ENCODE data around the gene STAB1. TPM values are rescaled to one million over a fixed set of nuclear protein-coding genes. Genes with fewer than 3 reads are reported as not detected.

Gene STAB1
- polyA plus RNA-seq, 4 donors: 2.0 to 72.1 (median 24.4) TPM

GRCh38 chr3:52498137-52499054 lies 3.3 kb downstream of the STAB1 start:
- FAIRE-seq: no peak
- H3K4me3 ChIP-seq (ENCODE audit: low read depth in 1 of 3, low read length in 3 of 3): no peak overlapping the region
- H3K27me3 ChIP-seq (ENCODE audit: control insufficient read depth in 3 of 3, insufficient read depth in 3 of 3, low read length in 3 of 3): no peaks in the 10 kb centered on the region
- H3K36me3 ChIP-seq (ENCODE audit: control insufficient read depth in 3 of 3, insufficient read depth in 2 of 3, low read depth in 1 of 3, low read length in 3 of 3): peaks cover 0 to 11% (median 0%) of the 10 kb centered on the region in 3 donors
- H3K4me1 ChIP-seq (ENCODE audit: control insufficient read depth in 3 of 3, insufficient read depth in 2 of 3, low read depth in 1 of 3, low read length in 2 of 3): no peaks in the 10 kb centered on the region
- H3K9me3 ChIP-seq (ENCODE audit: control insufficient read depth in 2 of 2, insufficient read depth in 1 of 2, low read depth in 1 of 2, low read length in 1 of 2): no peaks in the 10 kb centered on the region
- 63 to 75% (median 68%) methylated on average over 24 of the region's 24 CpGs for WGBS, 3 donors
- DNase-seq: no peak
- peak overlapping the region in 1 of 3 donors; percentile 39 for H3K27ac ChIP-seq (ENCODE audit: low read depth in 1 of 3, low read length in 2 of 3)

- DNase-seq: no peak
- FAIRE-seq: no peak
Measured at GRCh38 chr3:52501046-52501445, 5.9 kb downstream of the STAB1 start.

GRCh38 chr3:52502001-52502400 lies 6.9 kb downstream of the STAB1 start:
- 81 to 93% (median 82%) methylated on average over 11 of the region's 11 CpGs for whole genome bisulfite sequencing, 3 donors
- no peak for FAIRE-seq
- Histone ChIP-seq H3K27me3 (ENCODE audit: control insufficient read depth in 3 of 3, insufficient read depth in 3 of 3, low read length in 3 of 3) (no peaks in the 10 kb centered on the region), H3K27ac (ENCODE audit: low read depth in 1 of 3, low read length in 2 of 3) (no peak overlapping the region), H3K4me3 (ENCODE audit: low read depth in 1 of 3, low read length in 3 of 3) (no peak overlapping the region), H3K4me1 (ENCODE audit: control insufficient read depth in 3 of 3, insufficient read depth in 2 of 3, low read depth in 1 of 3, low read length in 2 of 3) (no peaks in the 10 kb centered on the region), H3K36me3 (ENCODE audit: control insufficient read depth in 3 of 3, insufficient read depth in 2 of 3, low read depth in 1 of 3, low read length in 3 of 3) (peaks cover 0 to 2% (median 0%) of the 10 kb centered on the region in 3 donors), H3K9me3 (ENCODE audit: control insufficient read depth in 2 of 2, insufficient read depth in 1 of 2, low read depth in 1 of 2, low read length in 1 of 2) (no peaks in the 10 kb centered on the region)
- DNase-seq: no peak

More at GRCh38 chr3:52501046-52501445, 5.9 kb downstream of the STAB1 start:
- H3K36me3 ChIP-seq (ENCODE audit: control insufficient read depth in 3 of 3, insufficient read depth in 2 of 3, low read depth in 1 of 3, low read length in 3 of 3): peaks cover 0 to 2% (median 0%) of the 10 kb centered on the region in 3 donors
- H3K4me1 ChIP-seq (ENCODE audit: control insufficient read depth in 3 of 3, insufficient read depth in 2 of 3, low read depth in 1 of 3, low read length in 2 of 3): no peaks in the 10 kb centered on the region
- 44 to 71% (median 58%) methylated on average over 10 to 11 of the region's 11 CpGs for WGBS, 3 donors
- H3K9me3 ChIP-seq (ENCODE audit: control insufficient read depth in 2 of 2, insufficient read depth in 1 of 2, low read depth in 1 of 2, low read length in 1 of 2): no peaks in the 10 kb centered on the region
- no peak overlapping the region for H3K4me3 ChIP-seq (ENCODE audit: low read depth in 1 of 3, low read length in 3 of 3)
- H3K27me3 ChIP-seq (ENCODE audit: control insufficient read depth in 3 of 3, insufficient read depth in 3 of 3, low read length in 3 of 3): no peaks in the 10 kb centered on the region
- no peak overlapping the region for H3K27ac ChIP-seq (ENCODE audit: low read depth in 1 of 3, low read length in 2 of 3)

GRCh38 chr3:52502808-52503350 lies 7.7 kb downstream of the STAB1 start:
- peaks cover 0 to 2% (median 0%) of the 10 kb centered on the region in 3 donors for H3K36me3 ChIP-seq (ENCODE audit: control insufficient read depth in 3 of 3, insufficient read depth in 2 of 3, low read depth in 1 of 3, low read length in 3 of 3)

GRCh38 chr3:52503788-52504424 lies 8.8 kb downstream of the STAB1 start:
- WGBS, 3 donors: 39 to 65% (median 56%) methylated on average over 23 of the region's 23 CpGs
- no peak for FAIRE-seq
- H3K36me3 ChIP-seq (ENCODE audit: control insufficient read depth in 3 of 3, insufficient read depth in 2 of 3, low read depth in 1 of 3, low read length in 3 of 3): peaks cover 0 to 4% (median 0%) of the 10 kb centered on the region in 3 donors
- no peak overlapping the region for H3K4me3 ChIP-seq (ENCODE audit: low read depth in 1 of 3, low read length in 3 of 3)
- H3K4me1 ChIP-seq (ENCODE audit: control insufficient read depth in 3 of 3, insufficient read depth in 2 of 3, low read depth in 1 of 3, low read length in 2 of 3): no peaks in the 10 kb centered on the region
- no peaks in the 10 kb centered on the region for H3K27me3 ChIP-seq (ENCODE audit: control insufficient read depth in 3 of 3, insufficient read depth in 3 of 3, low read length in 3 of 3)
- H3K27ac ChIP-seq (ENCODE audit: low read depth in 1 of 3, low read length in 2 of 3): no peak overlapping the region
- no peak for DNase-seq
- H3K9me3 ChIP-seq (ENCODE audit: control insufficient read depth in 2 of 2, insufficient read depth in 1 of 2, low read depth in 1 of 2, low read length in 1 of 2): no peaks in the 10 kb centered on the region

More at GRCh38 chr3:52502808-52503350, 7.7 kb downstream of the STAB1 start:
- Histone ChIP-seq H3K9me3 (ENCODE audit: control insufficient read depth in 2 of 2, insufficient read depth in 1 of 2, low read depth in 1 of 2, low read length in 1 of 2) (no peaks in the 10 kb centered on the region), H3K4me1 (ENCODE audit: control insufficient read depth in 3 of 3, insufficient read depth in 2 of 3, low read depth in 1 of 3, low read length in 2 of 3) (no peaks in the 10 kb centered on the region), H3K27ac (ENCODE audit: low read depth in 1 of 3, low read length in 2 of 3) (no peak overlapping the region), H3K4me3 (ENCODE audit: low read depth in 1 of 3, low read length in 3 of 3) (no peak overlapping the region), H3K27me3 (ENCODE audit: control insufficient read depth in 3 of 3, insufficient read depth in 3 of 3, low read length in 3 of 3) (no peaks in the 10 kb centered on the region)
- FAIRE-seq (no peak), DNase-seq (no peak)
- 89 to 93% (median 92%) methylated on average over 11 of the region's 11 CpGs for WGBS, 3 donors

GRCh38 chr3:52504977-52505376 lies 9.8 kb downstream of the STAB1 start:
- WGBS, 3 donors: 83 to 90% (median 83%) methylated on average over 9 to 10 of the region's 10 CpGs
- Histone ChIP-seq H3K4me3 (ENCODE audit: low read depth in 1 of 3, low read length in 3 of 3) (no peak overlapping the region), H3K27ac (ENCODE audit: low read depth in 1 of 3, low read length in 2 of 3) (no peak overlapping the region), H3K27me3 (ENCODE audit: control insufficient read depth in 3 of 3, insufficient read depth in 3 of 3, low read length in 3 of 3) (no peaks in the 10 kb centered on the region), H3K4me1 (ENCODE audit: control insufficient read depth in 3 of 3, insufficient read depth in 2 of 3, low read depth in 1 of 3, low read length in 2 of 3) (no peaks in the 10 kb centered on the region), H3K9me3 (ENCODE audit: control insufficient read depth in 2 of 2, insufficient read depth in 1 of 2, low read depth in 1 of 2, low read length in 1 of 2) (no peaks in the 10 kb centered on the region), H3K36me3 (ENCODE audit: control insufficient read depth in 3 of 3, insufficient read depth in 2 of 3, low read depth in 1 of 3, low read length in 3 of 3) (peaks cover 0 to 4% (median 0%) of the 10 kb centered on the region in 3 donors)
- FAIRE-seq: no peak
- DNase-seq: no peak

- Histone ChIP-seq H3K27ac (ENCODE audit: low read depth in 1 of 3, low read length in 2 of 3) (no peak overlapping the region), H3K4me1 (ENCODE audit: control insufficient read depth in 3 of 3, insufficient read depth in 2 of 3, low read depth in 1 of 3, low read length in 2 of 3) (no peaks in the 10 kb centered on the region), H3K4me3 (ENCODE audit: low read depth in 1 of 3, low read length in 3 of 3) (no peak overlapping the region), H3K27me3 (ENCODE audit: control insufficient read depth in 3 of 3, insufficient read depth in 3 of 3, low read length in 3 of 3) (no peaks in the 10 kb centered on the region), H3K36me3 (ENCODE audit: control insufficient read depth in 3 of 3, insufficient read depth in 2 of 3, low read depth in 1 of 3, low read length in 3 of 3) (peaks cover 0 to 4% (median 0%) of the 10 kb centered on the region in 3 donors), H3K9me3 (ENCODE audit: control insufficient read depth in 2 of 2, insufficient read depth in 1 of 2, low read depth in 1 of 2, low read length in 1 of 2) (no peaks in the 10 kb centered on the region)
- DNase-seq (no peak), FAIRE-seq (no peak)
- WGBS, 3 donors: 78 to 87% (median 87%) methylated on average over 25 to 27 of the region's 27 CpGs
Measured at GRCh38 chr3:52506266-52506966, 11.3 kb downstream of the STAB1 start.

- Histone ChIP-seq H3K9me3 (ENCODE audit: control insufficient read depth in 2 of 2, insufficient read depth in 1 of 2, low read depth in 1 of 2, low read length in 1 of 2) (no peaks in the 10 kb centered on the region), H3K27me3 (ENCODE audit: control insufficient read depth in 3 of 3, insufficient read depth in 3 of 3, low read length in 3 of 3) (no peaks in the 10 kb centered on the region), H3K4me3 (ENCODE audit: low read depth in 1 of 3, low read length in 3 of 3) (no peak overlapping the region), H3K4me1 (ENCODE audit: control insufficient read depth in 3 of 3, insufficient read depth in 2 of 3, low read depth in 1 of 3, low read length in 2 of 3) (no peaks in the 10 kb centered on the region), H3K27ac (ENCODE audit: low read depth in 1 of 3, low read length in 2 of 3) (no peak overlapping the region), H3K36me3 (ENCODE audit: control insufficient read depth in 3 of 3, insufficient read depth in 2 of 3, low read depth in 1 of 3, low read length in 3 of 3) (peaks cover 0 to 4% (median 0%) of the 10 kb centered on the region in 3 donors)
- no peak for DNase-seq
- no peak for FAIRE-seq
- 63 to 70% (median 65%) methylated on average over 5 of the region's 5 CpGs for WGBS, 3 donors
Measured at GRCh38 chr3:52507359-52507758, 12.2 kb downstream of the STAB1 start.
